ENCODE results near the gene PITHD1.

GRCh38 chr1:23784846-23785245, 6.6 kb downstream of the PITHD1 start:
- TF ChIP-seq, protein P1, sequence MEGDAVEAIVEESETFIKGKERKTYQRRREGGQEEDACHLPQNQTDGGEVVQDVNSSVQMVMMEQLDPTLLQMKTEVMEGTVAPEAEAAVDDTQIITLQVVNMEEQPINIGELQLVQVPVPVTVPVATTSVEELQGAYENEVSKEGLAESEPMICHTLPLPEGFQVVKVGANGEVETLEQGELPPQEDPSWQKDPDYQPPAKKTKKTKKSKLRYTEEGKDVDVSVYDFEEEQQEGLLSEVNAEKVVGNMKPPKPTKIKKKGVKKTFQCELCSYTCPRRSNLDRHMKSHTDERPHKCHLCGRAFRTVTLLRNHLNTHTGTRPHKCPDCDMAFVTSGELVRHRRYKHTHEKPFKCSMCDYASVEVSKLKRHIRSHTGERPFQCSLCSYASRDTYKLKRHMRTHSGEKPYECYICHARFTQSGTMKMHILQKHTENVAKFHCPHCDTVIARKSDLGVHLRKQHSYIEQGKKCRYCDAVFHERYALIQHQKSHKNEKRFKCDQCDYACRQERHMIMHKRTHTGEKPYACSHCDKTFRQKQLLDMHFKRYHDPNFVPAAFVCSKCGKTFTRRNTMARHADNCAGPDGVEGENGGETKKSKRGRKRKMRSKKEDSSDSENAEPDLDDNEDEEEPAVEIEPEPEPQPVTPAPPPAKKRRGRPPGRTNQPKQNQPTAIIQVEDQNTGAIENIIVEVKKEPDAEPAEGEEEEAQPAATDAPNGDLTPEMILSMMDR (IDR thresholded peaks at IDR 0.05) = no peak
- no peak for TF ChIP-seq POLR2A (IDR thresholded peaks at IDR 0.05)
- no peak for TF ChIP-seq EP300 (IDR thresholded peaks at IDR 0.05)

All from stomach (tissue), 4 donors.